HG02884 (cell line): ENCODE data around the gene SSC4D.
"Not testable (repeated sequence)": the region's sequence is repeated elsewhere in the genome, so short reads cannot be mapped to it uniquely, and the experiment has no call there.

Experiments used
- ATAC-seq: cut with Tn5 transposase; IDR thresholded peaks from one replicate; pipeline ENCODE4 v1.9.1; 2021; ENCODE audit warnings: mild to moderate bottlenecking, moderate library complexity; ENCODE audit not compliant: unreplicated experiment

Gene SSC4D

GRCh38 chr7:76387789-76388188, 21.7 kb downstream of the SSC4D start:
- ATAC-seq: not testable (repeated sequence)

GRCh38 chr7:76386691-76387260, 22.7 kb downstream of the SSC4D start:
- ATAC-seq: no peak

- no peak for ATAC-seq
Measured at GRCh38 chr7:76383089-76383944, 26.2 kb downstream of the SSC4D start.

GRCh38 chr7:76381814-76382213, 27.7 kb downstream of the SSC4D start:
- ATAC-seq: no peak

GRCh38 chr7:76380623-76380966, 28.9 kb downstream of the SSC4D start:
- no peak for ATAC-seq

- ATAC-seq: no peak
Measured at GRCh38 chr7:76377186-76377918, 32.1 kb downstream of the SSC4D start.

- no peak for ATAC-seq
Measured at GRCh38 chr7:76375251-76375650, 34.2 kb downstream of the SSC4D start.

- no peak for ATAC-seq
Measured at GRCh38 chr7:76372984-76373833, 36.3 kb downstream of the SSC4D start.

GRCh38 chr7:76371396-76371795, 38.1 kb downstream of the SSC4D start:
- ATAC-seq: no peak

GRCh38 chr7:76369018-76369417, 40.5 kb downstream of the SSC4D start:
- no peak for ATAC-seq

GRCh38 chr7:76368190-76368589, 41.3 kb downstream of the SSC4D start:
- no peak for ATAC-seq

GRCh38 chr7:76364198-76364584, 45.3 kb downstream of the SSC4D start:
- ATAC-seq: no peak

- not testable (repeated sequence) for ATAC-seq
Measured at GRCh38 chr7:76363754-76364153, 45.7 kb downstream of the SSC4D start.

GRCh38 chr7:76359978-76360638, 49.4 kb downstream of the SSC4D start:
- no peak for ATAC-seq

GRCh38 chr7:76359111-76359977, 50.2 kb downstream of the SSC4D start:
- ATAC-seq: peak; percentile 83

- ATAC-seq: peak; percentile 44
Measured at GRCh38 chr7:76358481-76359110, 50.9 kb downstream of the SSC4D start, which contains the start of gene YWHAG. Gene YWHAG, minus strand, starts transcription at chr7:76358991. Its CDS starts 183 bp downstream, at chr7:76358808.

GRCh38 chr7:76358011-76358480, 51.5 kb downstream of the SSC4D start:
- ATAC-seq: peak; percentile 20

- no peak for ATAC-seq
Measured at GRCh38 chr7:76357475-76358010, 52.0 kb downstream of the SSC4D start.
